Measurements from ENCODE around the gene EPN3.

Gene EPN3

GRCh38 chr17:50499721-50500120, 32.8 kb upstream of the EPN3 start:
- H3K4me1 Mint-ChIP-seq, result no peaks in the 10 kb centered on the region
- H3K27me3 Mint-ChIP-seq, result no peaks in the 10 kb centered on the region
- DNase-seq (ENCODE audit: low spot score in 2 of 2) (no peak), ATAC-seq (replicated peaks; ENCODE audit: extremely low read depth, poor library complexity, severe bottlenecking) (no peak)
- H3K27ac Mint-ChIP-seq (ENCODE audit: low read depth), result no peak overlapping the region
- H3K36me3 Mint-ChIP-seq (ENCODE audit: insufficient read depth), result peaks cover 1% of the 10 kb centered on the region
- no peaks in the 10 kb centered on the region for H3K9me3 Mint-ChIP-seq
- H3K4me3 Mint-ChIP-seq, result no peak overlapping the region

- no peaks in the 10 kb centered on the region for H3K27me3 Mint-ChIP-seq
- H3K27ac Mint-ChIP-seq (ENCODE audit: low read depth), result no peak overlapping the region
- H3K9me3 Mint-ChIP-seq, result no peaks in the 10 kb centered on the region
- H3K4me1 Mint-ChIP-seq, result no peaks in the 10 kb centered on the region
- H3K36me3 Mint-ChIP-seq (ENCODE audit: insufficient read depth), result peaks cover 1% of the 10 kb centered on the region
- ATAC-seq (replicated peaks; ENCODE audit: extremely low read depth, poor library complexity, severe bottlenecking) (no peak), DNase-seq (ENCODE audit: low spot score in 2 of 2) (no peak)
- no peak overlapping the region for H3K4me3 Mint-ChIP-seq
Measured at GRCh38 chr17:50501054-50501453, 31.5 kb upstream of the EPN3 start.

GRCh38 chr17:50502301-50502990, 30.1 kb upstream of the EPN3 start:
- no peaks in the 10 kb centered on the region for H3K27me3 Mint-ChIP-seq
- no peaks in the 10 kb centered on the region for H3K9me3 Mint-ChIP-seq
- ATAC-seq (replicated peaks; ENCODE audit: extremely low read depth, poor library complexity, severe bottlenecking) (no peak), DNase-seq (ENCODE audit: low spot score in 2 of 2) (no peak)
- peaks cover 1% of the 10 kb centered on the region for H3K36me3 Mint-ChIP-seq (ENCODE audit: insufficient read depth)
- H3K27ac Mint-ChIP-seq (ENCODE audit: low read depth), result no peak overlapping the region
- no peak overlapping the region for H3K4me3 Mint-ChIP-seq
- peaks cover under 1% of the 10 kb centered on the region for H3K4me1 Mint-ChIP-seq

GRCh38 chr17:50505591-50506130, 26.9 kb upstream of the EPN3 start:
- Mint-ChIP-seq H3K9me3 (no peaks in the 10 kb centered on the region), H3K36me3 (ENCODE audit: insufficient read depth) (peaks cover 6% of the 10 kb centered on the region), H3K4me1 (peaks cover 19% of the 10 kb centered on the region), H3K27ac (ENCODE audit: low read depth) (no peak overlapping the region), H3K27me3 (no peaks in the 10 kb centered on the region), H3K4me3 (no peak overlapping the region)
- ATAC-seq (replicated peaks; ENCODE audit: extremely low read depth, poor library complexity, severe bottlenecking), result no peak
- DNase-seq (ENCODE audit: low spot score in 2 of 2), result no peak

- no peak for DNase-seq (ENCODE audit: low spot score in 2 of 2)
- peaks cover 6% of the 10 kb centered on the region for H3K36me3 Mint-ChIP-seq (ENCODE audit: insufficient read depth)
- no peak overlapping the region for H3K27ac Mint-ChIP-seq (ENCODE audit: low read depth)
- peaks cover 23% of the 10 kb centered on the region for H3K4me1 Mint-ChIP-seq
- H3K9me3 Mint-ChIP-seq, result no peaks in the 10 kb centered on the region
- no peak overlapping the region for H3K4me3 Mint-ChIP-seq
- ATAC-seq (replicated peaks; ENCODE audit: extremely low read depth, poor library complexity, severe bottlenecking), result no peak
- H3K27me3 Mint-ChIP-seq, result no peaks in the 10 kb centered on the region
Measured at GRCh38 chr17:50506298-50506697, 26.2 kb upstream of the EPN3 start.

GRCh38 chr17:50507871-50508572, 24.5 kb upstream of the EPN3 start, which contains the start of gene MYCBPAP:
Gene MYCBPAP, plus strand, starts transcription at chr17:50508439. Its CDS starts 236 bp downstream, at chr17:50508675.
- Mint-ChIP-seq H3K27ac (ENCODE audit: low read depth) (peak within 1 kb of the TSS; percentile 88), H3K9me3 (no peaks in the 10 kb centered on the region), H3K27me3 (no peaks in the 10 kb centered on the region), H3K36me3 (ENCODE audit: insufficient read depth) (peaks cover 6% of the 10 kb centered on the region), H3K4me1 (peaks cover 30% of the 10 kb centered on the region), H3K4me3 (peak within 1 kb of the TSS; percentile 92)
- peak; percentile 80 for ATAC-seq (replicated peaks; ENCODE audit: extremely low read depth, poor library complexity, severe bottlenecking)
- DNase-seq (ENCODE audit: low spot score in 2 of 2), result peak; percentile 59 to 74

GRCh38 chr17:50508573-50509460, 23.7 kb upstream of the EPN3 start:
- H3K36me3 Mint-ChIP-seq (ENCODE audit: insufficient read depth), result peaks cover 6% of the 10 kb centered on the region
- H3K4me3 Mint-ChIP-seq, result peak overlapping the region; percentile 92
- no peaks in the 10 kb centered on the region for H3K9me3 Mint-ChIP-seq
- peak overlapping the region; percentile 88 for H3K27ac Mint-ChIP-seq (ENCODE audit: low read depth)
- H3K4me1 Mint-ChIP-seq, result peaks cover 30% of the 10 kb centered on the region
- H3K27me3 Mint-ChIP-seq, result no peaks in the 10 kb centered on the region
- no peak for ATAC-seq (replicated peaks; ENCODE audit: extremely low read depth, poor library complexity, severe bottlenecking)
- no peak for DNase-seq (ENCODE audit: low spot score in 2 of 2)

GRCh38 chr17:50511058-50511457, 21.5 kb upstream of the EPN3 start:
- Mint-ChIP-seq H3K9me3 (no peaks in the 10 kb centered on the region), H3K4me3 (no peak overlapping the region), H3K27me3 (no peaks in the 10 kb centered on the region), H3K36me3 (ENCODE audit: insufficient read depth) (peaks cover 6% of the 10 kb centered on the region), H3K27ac (ENCODE audit: low read depth) (peak overlapping the region; percentile 42), H3K4me1 (peaks cover 30% of the 10 kb centered on the region)
- peak in 1 of 2 donors; percentile 23 for DNase-seq (ENCODE audit: low spot score in 2 of 2)
- ATAC-seq (replicated peaks; ENCODE audit: extremely low read depth, poor library complexity, severe bottlenecking), result peak; percentile 43

- H3K27me3 Mint-ChIP-seq, result no peaks in the 10 kb centered on the region
- H3K36me3 Mint-ChIP-seq (ENCODE audit: insufficient read depth), result peaks cover 1% of the 10 kb centered on the region
- no peak for ATAC-seq (replicated peaks; ENCODE audit: extremely low read depth, poor library complexity, severe bottlenecking)
- H3K4me3 Mint-ChIP-seq, result no peak overlapping the region
- DNase-seq (ENCODE audit: low spot score in 2 of 2), result no peak
- H3K9me3 Mint-ChIP-seq, result no peaks in the 10 kb centered on the region
- peaks cover 24% of the 10 kb centered on the region for H3K4me1 Mint-ChIP-seq
- H3K27ac Mint-ChIP-seq (ENCODE audit: low read depth), result no peak overlapping the region
Measured at GRCh38 chr17:50513495-50513894, 19.0 kb upstream of the EPN3 start.

- no peak overlapping the region for H3K27ac Mint-ChIP-seq (ENCODE audit: low read depth)
- DNase-seq (ENCODE audit: low spot score in 2 of 2) (no peak), ATAC-seq (replicated peaks; ENCODE audit: extremely low read depth, poor library complexity, severe bottlenecking) (no peak)
- H3K9me3 Mint-ChIP-seq, result no peaks in the 10 kb centered on the region
- H3K4me3 Mint-ChIP-seq, result no peak overlapping the region
- H3K4me1 Mint-ChIP-seq, result peaks cover 17% of the 10 kb centered on the region
- no peaks in the 10 kb centered on the region for H3K27me3 Mint-ChIP-seq
- H3K36me3 Mint-ChIP-seq (ENCODE audit: insufficient read depth), result no peaks in the 10 kb centered on the region
Measured at GRCh38 chr17:50514388-50514787, 18.1 kb upstream of the EPN3 start.

- no peaks in the 10 kb centered on the region for H3K36me3 Mint-ChIP-seq (ENCODE audit: insufficient read depth)
- no peaks in the 10 kb centered on the region for H3K9me3 Mint-ChIP-seq
- no peak for DNase-seq (ENCODE audit: low spot score in 2 of 2)
- no peak overlapping the region for H3K4me3 Mint-ChIP-seq
- peaks cover 11% of the 10 kb centered on the region for H3K4me1 Mint-ChIP-seq
- H3K27me3 Mint-ChIP-seq, result no peaks in the 10 kb centered on the region
- no peak overlapping the region for H3K27ac Mint-ChIP-seq (ENCODE audit: low read depth)
- no peak for ATAC-seq (replicated peaks; ENCODE audit: extremely low read depth, poor library complexity, severe bottlenecking)
Measured at GRCh38 chr17:50514936-50515702, 17.4 kb upstream of the EPN3 start.

GRCh38 chr17:50517011-50517410, 15.5 kb upstream of the EPN3 start:
- ATAC-seq (replicated peaks; ENCODE audit: extremely low read depth, poor library complexity, severe bottlenecking), result no peak
- peaks cover under 1% of the 10 kb centered on the region for H3K4me1 Mint-ChIP-seq
- DNase-seq (ENCODE audit: low spot score in 2 of 2), result no peak
- no peak overlapping the region for H3K4me3 Mint-ChIP-seq
- no peaks in the 10 kb centered on the region for H3K27me3 Mint-ChIP-seq
- no peaks in the 10 kb centered on the region for H3K9me3 Mint-ChIP-seq
- no peaks in the 10 kb centered on the region for H3K36me3 Mint-ChIP-seq (ENCODE audit: insufficient read depth)
- H3K27ac Mint-ChIP-seq (ENCODE audit: low read depth), result no peak overlapping the region

Data from central memory CD8-positive, alpha-beta T cell (primary cell).